Measurements from ENCODE around the gene FAAH. TPM values are rescaled to one million over a fixed set of nuclear protein-coding genes. Genes with fewer than 3 reads are reported as not detected.

The FAAH gene
- total RNA-seq, 1 donor from 2014 or later, result 48.1 TPM

GRCh38 chr1:46449223-46450159 lies 55.4 kb downstream of the FAAH start:
- DNase-seq (ENCODE audit: low spot score), result no peak

- no peak for DNase-seq (ENCODE audit: low spot score)
Measured at GRCh38 chr1:46450160-46450517, 56.0 kb downstream of the FAAH start.

GRCh38 chr1:46451948-46452930 lies 58.1 kb downstream of the FAAH start:
- no peak for DNase-seq (ENCODE audit: low spot score)

- no peak for DNase-seq (ENCODE audit: low spot score)
Measured at GRCh38 chr1:46452931-46453325, 58.8 kb downstream of the FAAH start.

GRCh38 chr1:46453449-46453848 lies 59.3 kb downstream of the FAAH start:
- DNase-seq (ENCODE audit: low spot score), result no peak

GRCh38 chr1:46455951-46456350 lies 61.8 kb downstream of the FAAH start:
- DNase-seq (ENCODE audit: low spot score), result no peak

- DNase-seq (ENCODE audit: low spot score), result no peak
Measured at GRCh38 chr1:46456411-46456963, 62.4 kb downstream of the FAAH start.

GRCh38 chr1:46457178-46457577 lies 63.1 kb downstream of the FAAH start:
- DNase-seq (ENCODE audit: low spot score), result no peak

- no peak for DNase-seq (ENCODE audit: low spot score)
Measured at GRCh38 chr1:46458190-46458589, 64.1 kb downstream of the FAAH start.

- DNase-seq (ENCODE audit: low spot score), result no peak
Measured at GRCh38 chr1:46458846-46459245, 64.7 kb downstream of the FAAH start.

- DNase-seq (ENCODE audit: low spot score), result no peak
Measured at GRCh38 chr1:46459315-46459714, 65.2 kb downstream of the FAAH start.

GRCh38 chr1:46461017-46461808 lies 67.1 kb downstream of the FAAH start:
- no peak for DNase-seq (ENCODE audit: low spot score)

- no peak for DNase-seq (ENCODE audit: low spot score)
Measured at GRCh38 chr1:46461809-46462448, 67.8 kb downstream of the FAAH start.

Other genes with a start within 250 kb of the FAAH start
- gene TSPAN1, start 219.2 kb upstream of the FAAH start, total RNA-seq, result 137 TPM
- gene P3R3URF, start 217.8 kb upstream of the FAAH start, total RNA-seq, result not detected
- gene POMGNT1, start 195.9 kb upstream of the FAAH start, total RNA-seq, result 83.3 TPM
- gene LURAP1, start 191.0 kb upstream of the FAAH start, total RNA-seq, result 2.4 TPM
- gene RAD54L, start 146.6 kb upstream of the FAAH start, total RNA-seq, result 0.81 TPM
- gene LRRC41, start 90.7 kb upstream of the FAAH start, total RNA-seq, result 72.5 TPM
- gene UQCRH, start 90.6 kb upstream of the FAAH start, total RNA-seq, result 240 TPM
- 26.3 TPM for gene NSUN4, start 53.5 kb upstream of the FAAH start, total RNA-seq
- gene DMBX1, start 95.5 kb downstream of the FAAH start, total RNA-seq, result not detected
- not detected for gene KNCN, start 157.3 kb downstream of the FAAH start, total RNA-seq
- 36.5 TPM for gene MKNK1, start 210.0 kb downstream of the FAAH start, total RNA-seq
- 12.8 TPM for gene MOB3C, start 222.5 kb downstream of the FAAH start, total RNA-seq

Measured in mucosa of gallbladder (tissue), 1 donor.